Lower leg skin (tissue), 4 donors: ENCODE data around the gene DNAJC24. TPM values are rescaled to one million over a fixed set of nuclear protein-coding genes. Genes with fewer than 3 reads are reported as not detected.

ENCODE experiments used
- DNase-seq, 2 donors: peaks; one replicate each; pipeline ENCODE4 v3.0.0-alpha.2; 2019; ENCODE audit warnings: low spot score in 2 of 2
- H3K4me3 ChIP-seq: fragments of 200-600 bp; sonication (generic); 2 replicates; pipeline ENCODE4 v1.5.1; 2017; ENCODE audit warnings: mild to moderate bottlenecking, low read depth; ENCODE audit not compliant: poor library complexity, severe bottlenecking
- CTCF ChIP-seq, 3 donors: fragments of 450-650 bp; IDR thresholded peaks; one replicate each; pipeline ENCODE4 v1.5.1; 2016; ENCODE audit warnings: antibody characterized with exemption in 3 of 3, mild to moderate bottlenecking in 3 of 3, moderate library complexity in 2 of 3
- POLR2A ChIP-seq, 2 donors: fragments of 450-650 bp; IDR thresholded peaks; one replicate each; pipeline ENCODE4 v1.6.1; 2016 to 2017; ENCODE audit warnings: antibody characterized with exemption in 2 of 2, mild to moderate bottlenecking in 1 of 2, moderate library complexity in 1 of 2
- WGBS, 2 donors: methylation state at CpG; one replicate each; pipeline ENCODE4 v1.1.5; 2018; 5-methylcytosine and 5-hydroxymethylcytosine counted together
- intact Hi-C: fragments of 100-400 bp; cut with DNase I; formaldehyde crosslinking; loops from one replicate; pipeline ENCODE4 v1.15.0; 2023; ENCODE audit warnings: low total_unique reads
- total RNA-seq, 4 donors: library from RNA; depleted of rRNA; stranded (reverse); fragments of >200 nt; gene quantifications; one replicate each; pipeline ENCODE4 v1.1.0, GENCODE V29; 2016

Gene DNAJC24
- total RNA-seq, 4 donors from 2014 or later, result 9.2 to 17.1 (median 9.3) TPM

- no peak for TF ChIP-seq CTCF (IDR thresholded peaks at IDR 0.05)
- no peak for TF ChIP-seq POLR2A (IDR thresholded peaks at IDR 0.05)
- DNase-seq, result no peak
- intact Hi-C loops, result no loop called here
- WGBS, 2 donors, result 94 to 100% methylated on average over 1 of the region's 1 CpG
- no peak overlapping the region for H3K4me3 ChIP-seq
Observed at GRCh38 chr11:31433851-31434250, 64.2 kb downstream of the DNAJC24 start.

- intact Hi-C loops, result no loop called here
- no peak overlapping the region for H3K4me3 ChIP-seq
- 88 to 94% methylated on average over 2 of the region's 2 CpGs for WGBS, 2 donors
- TF ChIP-seq POLR2A (IDR thresholded peaks at IDR 0.05) (no peak), CTCF (IDR thresholded peaks at IDR 0.05) (no peak)
- no peak for DNase-seq
Observed at GRCh38 chr11:31437742-31438435, 68.2 kb downstream of the DNAJC24 start.

- no peak for DNase-seq
- no peak overlapping the region for H3K4me3 ChIP-seq
- TF ChIP-seq CTCF (IDR thresholded peaks at IDR 0.05) (no peak), POLR2A (IDR thresholded peaks at IDR 0.05) (no peak)
- intact Hi-C loops, result no loop called here
Observed at GRCh38 chr11:31441296-31441695, 71.6 kb downstream of the DNAJC24 start.

- intact Hi-C loops, result no loop called here
- no peak for DNase-seq
Observed at GRCh38 chr11:31442086-31442485, 72.4 kb downstream of the DNAJC24 start.

GRCh38 chr11:31443802-31444201, 74.1 kb downstream of the DNAJC24 start:
- no peak for DNase-seq
- intact Hi-C loops, result no loop called here
- no peak for TF ChIP-seq POLR2A (IDR thresholded peaks at IDR 0.05)
- TF ChIP-seq CTCF (IDR thresholded peaks at IDR 0.05), result no peak
- WGBS, 2 donors, result 92 to 96% methylated on average over 3 of the region's 3 CpGs
- H3K4me3 ChIP-seq, result no peak overlapping the region

More at GRCh38 chr11:31442086-31442485, 72.4 kb downstream of the DNAJC24 start:
- 71 to 76% methylated on average over 2 of the region's 2 CpGs for WGBS, 2 donors
- no peak overlapping the region for H3K4me3 ChIP-seq
- TF ChIP-seq POLR2A (IDR thresholded peaks at IDR 0.05) (no peak), CTCF (IDR thresholded peaks at IDR 0.05) (no peak)

GRCh38 chr11:31445621-31446020, 76.0 kb downstream of the DNAJC24 start:
- TF ChIP-seq CTCF (IDR thresholded peaks at IDR 0.05) (no peak), POLR2A (IDR thresholded peaks at IDR 0.05) (no peak)
- H3K4me3 ChIP-seq, result no peak overlapping the region
- no peak for DNase-seq
- intact Hi-C loops, result no loop called here
- 94 to 97% methylated on average over 4 of the region's 4 CpGs for WGBS, 2 donors
